Mesendoderm (in vitro differentiated cells): ENCODE measurements around the gene PTRH1.
A peak's percentile ranks its signal among the peaks of the same experiment; 100 is the strongest.

Experiments
- DNase-seq: peaks from one replicate; pipeline ENCODE4 v3.0.0; 2013
- H2AK5ac ChIP-seq: 2 replicates; pipeline ENCODE4 v1.6.1; 2013; ENCODE audit warnings: low read length, inconsistent platforms
- H2BK120ac ChIP-seq: 2 replicates; pipeline ENCODE4 v1.6.1; 2013; ENCODE audit warnings: low read depth, mild to moderate bottlenecking, low read length, moderate library complexity, mixed read lengths
- H2BK15ac ChIP-seq: replicated peaks from 2 replicates; pipeline ENCODE4 v1.6.1; 2013; ENCODE audit warnings: low read depth, mild to moderate bottlenecking, moderate library complexity
- H2BK5ac ChIP-seq: 2 replicates; pipeline ENCODE4 v1.6.1; 2013; ENCODE audit warnings: low read length, inconsistent platforms
- H3K18ac ChIP-seq: 2 replicates; pipeline ENCODE4 v1.6.1; 2013; ENCODE audit warnings: mild to moderate bottlenecking, low read length, mixed read lengths
- H3K23ac ChIP-seq: one replicate; pipeline ENCODE4 v1.6.1; 2013; ENCODE audit warnings: low read length
- H3K27ac ChIP-seq: 2 replicates; pipeline ENCODE4 v1.5.1; 2013; ENCODE audit warnings: low read depth, mild to moderate bottlenecking, inconsistent platforms, low read length, moderate library complexity
- H3K27me3 ChIP-seq: 2 replicates; pipeline ENCODE4 v1.6.1; 2013; ENCODE audit warnings: low read length, control low read depth, mild to moderate bottlenecking, inconsistent platforms; ENCODE audit not compliant: insufficient read depth, poor library complexity
- H3K36me3 ChIP-seq: 2 replicates; pipeline ENCODE4 v1.6.1; 2013; ENCODE audit warnings: low read length, inconsistent platforms; ENCODE audit not compliant: control insufficient read depth, insufficient read depth
- H3K4ac ChIP-seq: one replicate; pipeline ENCODE4 v1.6.1; 2013; ENCODE audit warnings: low read depth, mild to moderate bottlenecking, low read length, moderate library complexity
- H3K4me1 ChIP-seq: 2 replicates; pipeline ENCODE4 v1.6.1; 2013; ENCODE audit warnings: low read depth, low read length, inconsistent platforms; ENCODE audit not compliant: control insufficient read depth
- H3K4me2 ChIP-seq: 2 replicates; pipeline ENCODE4 v1.6.1; 2013; ENCODE audit warnings: low read length
- H3K4me3 ChIP-seq: 2 replicates; pipeline ENCODE4 v1.5.1; 2013; ENCODE audit warnings: mild to moderate bottlenecking, low read length
- H3K56ac ChIP-seq: one replicate; pipeline ENCODE4 v1.6.1; 2013; ENCODE audit warnings: low read length
- H3K79me1 ChIP-seq: 2 replicates; pipeline ENCODE4 v1.6.1; 2013; ENCODE audit warnings: low read length, inconsistent platforms
- H3K79me2 ChIP-seq: 2 replicates; pipeline ENCODE4 v1.6.1; 2013; ENCODE audit warnings: mild to moderate bottlenecking, low read length; ENCODE audit not compliant: control insufficient read depth, insufficient read depth
- H3K9ac ChIP-seq: 2 replicates; pipeline ENCODE4 v1.6.1; 2013; ENCODE audit warnings: low read length, inconsistent platforms
- H4K5ac ChIP-seq: one replicate; pipeline ENCODE4 v1.6.1; 2013; ENCODE audit warnings: low read length
- H4K8ac ChIP-seq: one replicate; pipeline ENCODE4 v1.6.1; 2013; ENCODE audit warnings: low read depth, mild to moderate bottlenecking, control low read depth, low read length, moderate library complexity
- WGBS: extraction: QIAGEN DNeasy Blood & Tissue Kit; methylation state at CpG from one replicate; pipeline ENCODE4 v1.1.7; 2013; ENCODE audit warnings: low lambda C conversion rate, missing lambda C conversion rate; ENCODE audit not compliant: insufficient coverage; ENCODE audit errors: extremely low coverage; 5-methylcytosine and 5-hydroxymethylcytosine counted together

The PTRH1 gene

DNA sequence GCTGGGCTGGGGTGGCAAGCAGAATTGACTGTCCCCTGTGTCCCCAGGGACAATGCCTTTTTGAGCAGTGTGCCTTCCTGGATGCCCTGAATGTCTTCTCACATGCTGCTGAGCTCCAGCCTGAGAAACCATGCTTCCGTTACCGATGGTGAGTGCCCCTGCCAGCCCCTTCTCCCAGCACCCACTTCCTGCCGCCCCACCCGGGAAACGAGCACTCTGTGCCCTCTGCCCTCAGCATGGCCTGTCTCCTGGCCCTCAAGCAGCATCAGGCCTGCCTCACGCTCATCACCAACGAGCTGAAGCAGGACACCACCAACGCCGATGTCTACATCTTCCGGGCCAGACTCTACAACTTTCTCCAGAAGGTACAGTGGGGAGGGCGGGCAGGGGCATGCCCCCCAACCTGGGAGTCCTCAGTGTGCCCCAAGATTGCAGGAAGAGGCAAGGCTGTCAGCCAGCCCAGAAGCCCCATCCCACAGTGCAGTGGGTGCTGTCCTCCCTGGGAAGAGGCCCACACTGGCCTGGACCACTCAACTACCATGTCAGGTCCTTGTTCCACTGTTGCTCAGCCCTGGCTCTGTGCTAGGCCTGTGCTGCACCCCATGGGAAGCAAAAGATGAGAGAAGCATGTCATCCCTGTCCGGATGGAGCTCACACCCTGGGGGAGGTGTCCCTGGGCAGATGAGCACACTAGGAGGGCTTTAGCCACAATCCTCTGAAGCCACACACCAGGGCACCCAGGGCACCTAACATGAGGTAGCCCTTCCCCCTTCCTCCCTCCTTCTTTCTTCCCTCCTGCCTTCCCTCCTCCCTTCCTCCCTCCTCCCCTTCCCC, 4.8 kb upstream of the PTRH1 start:
- Histone ChIP-seq H2BK120ac (no peak overlapping the region), H2BK5ac (no peak overlapping the region), H3K4me3 (no peak overlapping the region), H2AK5ac (no peak overlapping the region), H3K79me1 (no peaks in the 10 kb centered on the region), H3K56ac (no peak overlapping the region), H3K9ac (no peak overlapping the region), H4K5ac (no peak overlapping the region), H3K18ac (no peak overlapping the region), H3K4me1 (no peaks in the 10 kb centered on the region), H3K36me3 (no peaks in the 10 kb centered on the region), H4K8ac (no peak overlapping the region), H3K23ac (no peak overlapping the region), H3K79me2 (no peaks in the 10 kb centered on the region), H3K4me2 (no peak overlapping the region), H3K4ac (no peak overlapping the region), H3K27ac (no peak overlapping the region), H2BK15ac (no peak overlapping the region), H3K27me3 (no peaks in the 10 kb centered on the region)
- DNase-seq: no peak
- no CpG with 5 or more reads among the region's 12 CpGs for WGBS

DNA sequence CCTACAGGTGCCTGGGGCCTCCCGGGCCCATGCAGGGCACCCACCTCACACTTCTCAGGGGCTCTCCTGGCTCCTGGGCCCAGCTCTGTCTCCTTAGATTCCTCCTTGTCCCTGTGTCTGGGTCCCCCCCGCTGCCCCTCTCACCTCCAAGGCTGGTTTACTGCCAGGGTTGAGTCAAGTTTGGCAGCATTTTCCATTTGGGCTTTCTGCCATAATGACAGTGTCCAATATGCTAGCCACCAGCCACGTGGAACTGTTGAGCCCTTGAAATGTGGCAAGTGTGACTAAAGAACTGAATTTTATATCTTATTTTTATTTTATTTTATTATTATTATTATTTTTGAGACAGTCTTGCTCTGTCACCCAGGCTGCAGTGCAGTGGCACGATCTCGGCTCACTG, 2.3 kb upstream of the PTRH1 start:
- Histone ChIP-seq H3K18ac (no peak overlapping the region), H2AK5ac (no peak overlapping the region), H3K4me2 (no peak overlapping the region), H3K36me3 (no peaks in the 10 kb centered on the region), H4K5ac (no peak overlapping the region), H3K56ac (no peak overlapping the region), H3K27ac (no peak overlapping the region), H3K27me3 (no peaks in the 10 kb centered on the region), H3K4ac (no peak overlapping the region), H2BK5ac (no peak overlapping the region), H3K4me3 (no peak overlapping the region), H3K9ac (no peak overlapping the region), H4K8ac (no peak overlapping the region), H3K4me1 (no peaks in the 10 kb centered on the region), H2BK15ac (no peak overlapping the region), H3K79me1 (no peaks in the 10 kb centered on the region), H3K79me2 (no peaks in the 10 kb centered on the region), H2BK120ac (no peak overlapping the region), H3K23ac (no peak overlapping the region)
- WGBS: no CpG with 5 or more reads among the region's 5 CpGs
- DNase-seq: no peak

DNA sequence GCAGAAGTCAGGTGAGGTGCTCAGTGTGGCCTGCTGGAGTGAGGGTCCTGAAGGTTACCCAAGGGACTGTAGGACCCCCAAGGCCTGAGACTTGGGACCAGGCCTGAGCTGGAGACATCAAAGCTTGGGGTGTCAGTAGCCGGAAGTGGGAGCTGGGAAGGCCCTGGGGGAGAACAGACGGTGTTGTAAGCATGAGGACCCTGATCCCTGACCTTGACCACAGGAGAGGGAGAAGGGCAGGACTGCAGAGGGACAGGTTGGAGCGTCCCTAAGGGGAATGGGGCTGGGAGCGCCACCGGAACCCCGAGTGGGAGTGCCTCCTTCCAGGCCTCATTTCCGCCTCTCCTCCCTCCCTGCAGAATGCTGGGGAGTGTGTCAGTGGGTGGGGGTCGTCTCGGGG, 949 bp upstream of the PTRH1 start:
- no peak overlapping the region for H3K23ac ChIP-seq
- H3K4me2 ChIP-seq: no peak overlapping the region
- no peaks in the 10 kb centered on the region for H3K4me1 ChIP-seq
- WGBS: no CpG with 5 or more reads among the region's 9 CpGs
- H3K56ac ChIP-seq: no peak overlapping the region
- H2BK120ac ChIP-seq: no peak overlapping the region
- H2BK5ac ChIP-seq: no peak overlapping the region
- H3K79me2 ChIP-seq: no peaks in the 10 kb centered on the region
- no peak overlapping the region for H2BK15ac ChIP-seq
- H3K27ac ChIP-seq: no peak overlapping the region
- H3K36me3 ChIP-seq: no peaks in the 10 kb centered on the region
- H4K8ac ChIP-seq: no peak overlapping the region
- H4K5ac ChIP-seq: no peak overlapping the region
- DNase-seq: no peak
- H3K79me1 ChIP-seq: no peaks in the 10 kb centered on the region
- H2AK5ac ChIP-seq: no peak overlapping the region
- H3K4ac ChIP-seq: no peak overlapping the region
- H3K4me3 ChIP-seq: no peak overlapping the region
- no peak overlapping the region for H3K9ac ChIP-seq
- no peaks in the 10 kb centered on the region for H3K27me3 ChIP-seq
- no peak overlapping the region for H3K18ac ChIP-seq

DNA sequence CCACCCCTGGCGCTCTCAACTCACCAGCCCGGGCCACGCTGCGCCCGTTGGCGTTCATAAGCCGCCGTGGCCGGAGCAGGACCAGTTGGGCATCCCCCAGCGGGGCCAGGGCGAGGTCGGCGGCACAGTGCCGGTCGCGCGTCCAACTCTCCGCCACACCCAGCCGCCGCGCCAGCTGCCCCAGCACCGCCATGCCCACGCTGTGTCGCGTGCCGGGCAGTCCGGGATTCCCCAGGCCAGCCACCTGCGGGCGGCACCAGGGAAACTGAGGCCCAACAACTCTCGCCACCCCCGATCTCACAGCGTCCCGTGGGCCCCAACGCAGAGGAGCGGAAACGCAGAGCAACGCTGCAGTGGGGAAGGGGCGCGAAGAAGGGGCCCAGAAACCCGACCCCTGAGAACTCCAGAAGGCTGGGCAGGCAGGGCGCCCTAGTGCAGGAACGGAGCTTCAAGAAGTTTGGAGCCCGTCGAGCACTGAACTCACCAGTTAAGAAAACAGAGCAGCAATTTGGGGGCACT, 453 bp downstream of the PTRH1 start:
- H3K4ac ChIP-seq: no peak overlapping the region
- H3K79me2 ChIP-seq: no peaks in the 10 kb centered on the region
- H2BK15ac ChIP-seq: no peak overlapping the region
- H2BK5ac ChIP-seq: no peak overlapping the region
- peak overlapping the region; percentile 79 for H3K4me3 ChIP-seq
- peak overlapping the region; percentile 91 for H3K4me2 ChIP-seq
- DNase-seq: no peak
- H3K27me3 ChIP-seq: no peaks in the 10 kb centered on the region
- WGBS: no CpG with 5 or more reads among the region's 44 CpGs
- H3K56ac ChIP-seq: peak overlapping the region; percentile 85
- no peak overlapping the region for H4K5ac ChIP-seq
- H3K18ac ChIP-seq: no peak overlapping the region
- H4K8ac ChIP-seq: no peak overlapping the region
- H3K23ac ChIP-seq: no peak overlapping the region
- H3K9ac ChIP-seq: peak overlapping the region; percentile 78
- no peaks in the 10 kb centered on the region for H3K4me1 ChIP-seq
- no peak overlapping the region for H2AK5ac ChIP-seq
- no peaks in the 10 kb centered on the region for H3K79me1 ChIP-seq
- H3K36me3 ChIP-seq: no peaks in the 10 kb centered on the region
- H2BK120ac ChIP-seq: no peak overlapping the region
- no peak overlapping the region for H3K27ac ChIP-seq

DNA sequence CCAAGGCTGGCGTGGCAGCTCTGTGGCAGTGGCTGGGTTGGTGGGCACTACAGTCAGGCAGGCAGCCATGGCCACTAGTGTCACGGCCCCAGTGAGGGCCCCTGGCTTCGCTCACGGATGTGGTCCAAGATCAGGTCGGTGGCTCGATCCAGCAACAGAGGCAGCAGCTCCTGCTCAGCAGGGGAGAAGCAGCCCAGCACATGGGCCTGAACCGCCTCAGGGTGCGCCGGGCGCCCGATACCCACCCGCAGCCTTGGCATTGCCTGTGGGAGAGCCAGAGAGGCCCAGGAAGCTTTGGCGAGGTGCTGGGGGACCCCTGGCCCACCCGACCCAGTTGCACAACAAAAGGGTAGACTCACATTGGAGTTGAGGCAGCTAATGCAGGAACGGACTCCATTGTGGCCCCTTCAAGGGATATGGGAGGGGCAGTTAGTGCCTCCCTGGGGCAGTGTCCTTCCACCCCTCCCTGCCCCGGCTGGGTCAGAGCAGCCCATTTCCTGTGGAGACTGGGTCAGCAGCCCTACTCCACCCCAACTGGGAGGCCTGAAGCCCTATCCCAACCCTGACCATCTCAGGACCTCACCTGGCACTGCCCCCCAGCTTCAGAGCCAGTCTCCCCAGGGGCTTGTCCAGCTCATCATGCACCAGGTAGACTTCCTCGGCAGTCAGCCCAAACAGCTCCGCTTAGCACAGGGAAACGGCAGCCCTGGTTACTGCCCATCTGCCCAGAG, 1.3 kb downstream of the PTRH1 start:
- Histone ChIP-seq H3K4ac (no peak overlapping the region), H3K56ac (no peak overlapping the region), H3K79me1 (no peaks in the 10 kb centered on the region), H4K8ac (no peak overlapping the region), H2BK15ac (no peak overlapping the region), H3K23ac (no peak overlapping the region), H2BK5ac (no peak overlapping the region), H3K79me2 (no peaks in the 10 kb centered on the region), H3K4me3 (no peak overlapping the region), H3K36me3 (no peaks in the 10 kb centered on the region), H2BK120ac (no peak overlapping the region), H3K4me1 (no peaks in the 10 kb centered on the region), H3K9ac (no peak overlapping the region), H3K27me3 (no peaks in the 10 kb centered on the region), H3K4me2 (no peak overlapping the region), H4K5ac (no peak overlapping the region), H3K27ac (no peak overlapping the region), H2AK5ac (no peak overlapping the region), H3K18ac (no peak overlapping the region)
- no CpG with 5 or more reads among the region's 19 CpGs for WGBS
- no peak for DNase-seq
